Measurements from ENCODE around the gene IGFBP2.
A peak's percentile ranks its signal among the peaks of the same experiment; 100 is the strongest.

The IGFBP2 gene

GRCh38 chr2:216710551-216711301 is 77.5 kb downstream of the IGFBP2 start:
- peak; percentile 59 for DNase-seq (ENCODE audit: low spot score)

GRCh38 chr2:216711348-216711747 is 78.1 kb downstream of the IGFBP2 start:
- no peak for DNase-seq (ENCODE audit: low spot score)

GRCh38 chr2:216713691-216714336 is 80.6 kb downstream of the IGFBP2 start:
- peak; percentile 94 for DNase-seq (ENCODE audit: low spot score)

Measured in AG08395 (cell line).